ENCODE results near the gene PRKCE. TPM values are rescaled to one million over a fixed set of nuclear protein-coding genes. Genes with fewer than 3 reads are reported as not detected.

The PRKCE gene
- total RNA-seq, 5 donors from 2014 or later (not counting 1 experiment from before 2014, with no cell fraction given) = 16.5 to 29.8 (median 23.4) TPM

DNA sequence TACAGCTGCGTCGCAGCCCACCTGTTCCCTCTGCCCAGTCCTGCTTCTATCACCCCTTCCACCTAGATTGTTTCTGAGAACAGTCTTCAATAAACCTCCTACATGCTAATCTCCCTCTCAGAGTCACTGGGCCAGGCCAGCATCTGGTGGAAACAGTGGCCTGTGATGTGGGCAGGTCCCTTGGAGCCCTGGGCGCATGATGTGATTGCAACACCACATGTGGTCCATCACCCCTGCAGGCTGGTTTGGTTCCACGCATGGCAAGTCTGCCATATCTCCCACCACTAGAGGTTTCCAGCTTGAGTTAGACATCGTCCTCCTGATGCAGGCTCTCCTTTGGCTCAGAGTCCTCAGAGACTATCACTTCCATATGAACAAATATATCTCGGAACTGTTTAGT lies 83.5 kb downstream of the PRKCE start:
- no peak overlapping the region for H3K4me3 ChIP-seq (ENCODE audit: control insufficient read depth in 1 of 2, extremely low read depth in 1 of 2, low read length in 1 of 2)
- H3K9me3 ChIP-seq = no peaks in the 10 kb centered on the region
- CTCF ChIA-PET = no interaction called here
- ATAC-seq (replicated peaks in 1 of 4) (no peak), DNase-seq (no peak)
- no peaks in the 10 kb centered on the region for H3K27me3 ChIP-seq (replicated peaks in 1 of 2; ENCODE audit: control insufficient read depth in 2 of 2, extremely low read depth in 1 of 2, insufficient read depth in 2 of 2, low read length in 1 of 2)
- Mint-ChIP-seq H3K27ac (no peak overlapping the region), H3K4me3 (no peak overlapping the region), H3K27me3 (no peaks in the 10 kb centered on the region), H3K36me3 (no peaks in the 10 kb centered on the region), H3K4me1 (peaks cover 5 to 33% (median 14%) of the 10 kb centered on the region in 3 donors), H3K9me3 (no peaks in the 10 kb centered on the region)
- H3K4me1 ChIP-seq (ENCODE audit: control insufficient read depth in 1 of 2, extremely low read depth in 1 of 2, insufficient read depth in 2 of 2, low read length in 2 of 2) = no peaks in the 10 kb centered on the region
- 83% methylated on average over 4 of the region's 6 CpGs for WGBS (ENCODE audit: insufficient coverage)
- no peaks in the 10 kb centered on the region for H3K36me3 ChIP-seq (ENCODE audit: control insufficient read depth in 2 of 2, extremely low read depth in 1 of 2, insufficient read depth in 1 of 2, low read length in 1 of 2)
- POLR2A ChIA-PET = no interaction called here
- H3K27ac ChIP-seq (ENCODE audit: low read length) = no peak overlapping the region

DNA sequence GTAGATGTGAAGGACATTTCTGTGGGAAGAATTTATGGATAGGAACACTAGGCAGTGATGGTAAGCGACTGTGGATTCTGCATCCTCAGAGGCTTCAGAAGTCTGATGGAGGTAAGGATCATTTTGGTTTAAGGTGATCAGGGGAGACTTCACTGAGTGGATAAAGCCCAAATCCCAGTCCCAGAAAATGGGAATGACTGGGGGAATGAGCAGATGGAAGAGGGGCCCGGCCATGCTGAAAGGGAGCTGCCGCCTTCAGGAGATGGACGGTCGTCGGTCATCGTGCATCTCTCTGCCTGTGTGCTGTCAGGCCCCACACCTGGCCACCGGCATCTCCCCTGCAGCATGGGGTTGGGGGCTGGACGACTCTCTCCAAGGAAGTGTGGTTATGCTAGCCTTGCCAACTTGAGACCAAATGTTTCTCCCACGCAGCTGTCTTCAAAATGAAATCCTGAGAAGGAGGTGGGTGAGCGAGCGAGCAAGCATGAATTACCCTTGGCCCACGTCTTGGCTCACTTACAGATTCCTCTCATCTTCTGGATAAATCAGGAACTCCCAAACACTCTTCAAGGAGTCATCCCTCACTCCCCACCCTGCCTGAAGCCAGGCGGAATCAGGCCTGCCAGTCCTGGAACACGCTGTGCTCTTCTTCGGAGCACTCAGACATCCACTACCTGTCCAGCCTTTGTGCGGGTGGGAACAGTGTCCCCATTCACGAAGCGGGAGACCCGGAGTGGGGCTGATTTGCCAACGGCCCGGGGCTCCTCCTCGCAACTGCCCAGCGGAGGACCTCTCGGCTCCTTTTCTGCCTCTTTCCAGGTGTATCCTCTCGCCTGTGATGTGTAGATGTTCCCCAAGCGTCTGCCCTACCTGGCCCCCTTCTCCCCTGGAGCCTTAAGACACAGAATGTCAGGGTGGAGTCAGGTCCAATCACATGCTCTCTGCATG lies 85.6 kb downstream of the PRKCE start:
- H3K4me1 Mint-ChIP-seq = peaks cover 5 to 38% (median 17%) of the 10 kb centered on the region in 3 donors
- no peaks in the 10 kb centered on the region for H3K27me3 ChIP-seq (replicated peaks in 1 of 2; ENCODE audit: control insufficient read depth in 2 of 2, extremely low read depth in 1 of 2, insufficient read depth in 2 of 2, low read length in 1 of 2)
- no peak for ATAC-seq (replicated peaks in 1 of 4)
- 94% methylated on average over 18 of the region's 27 CpGs for WGBS (ENCODE audit: insufficient coverage)
- peaks cover 3% of the 10 kb centered on the region for H3K36me3 Mint-ChIP-seq
- POLR2A ChIA-PET = no interaction called here
- H3K27ac Mint-ChIP-seq = no peak overlapping the region
- CTCF ChIA-PET = no interaction called here
- H3K4me3 Mint-ChIP-seq = no peak overlapping the region
- no peaks in the 10 kb centered on the region for H3K27me3 Mint-ChIP-seq
- no peaks in the 10 kb centered on the region for H3K9me3 ChIP-seq
- no peak for DNase-seq
- no peaks in the 10 kb centered on the region for H3K9me3 Mint-ChIP-seq
- H3K27ac ChIP-seq (ENCODE audit: low read length) = no peak overlapping the region
- no peaks in the 10 kb centered on the region for H3K4me1 ChIP-seq (ENCODE audit: control insufficient read depth in 1 of 2, extremely low read depth in 1 of 2, insufficient read depth in 2 of 2, low read length in 2 of 2)
- H3K36me3 ChIP-seq (ENCODE audit: control insufficient read depth in 2 of 2, extremely low read depth in 1 of 2, insufficient read depth in 1 of 2, low read length in 1 of 2) = no peaks in the 10 kb centered on the region
- H3K4me3 ChIP-seq (ENCODE audit: control insufficient read depth in 1 of 2, extremely low read depth in 1 of 2, low read length in 1 of 2) = no peak overlapping the region

DNA sequence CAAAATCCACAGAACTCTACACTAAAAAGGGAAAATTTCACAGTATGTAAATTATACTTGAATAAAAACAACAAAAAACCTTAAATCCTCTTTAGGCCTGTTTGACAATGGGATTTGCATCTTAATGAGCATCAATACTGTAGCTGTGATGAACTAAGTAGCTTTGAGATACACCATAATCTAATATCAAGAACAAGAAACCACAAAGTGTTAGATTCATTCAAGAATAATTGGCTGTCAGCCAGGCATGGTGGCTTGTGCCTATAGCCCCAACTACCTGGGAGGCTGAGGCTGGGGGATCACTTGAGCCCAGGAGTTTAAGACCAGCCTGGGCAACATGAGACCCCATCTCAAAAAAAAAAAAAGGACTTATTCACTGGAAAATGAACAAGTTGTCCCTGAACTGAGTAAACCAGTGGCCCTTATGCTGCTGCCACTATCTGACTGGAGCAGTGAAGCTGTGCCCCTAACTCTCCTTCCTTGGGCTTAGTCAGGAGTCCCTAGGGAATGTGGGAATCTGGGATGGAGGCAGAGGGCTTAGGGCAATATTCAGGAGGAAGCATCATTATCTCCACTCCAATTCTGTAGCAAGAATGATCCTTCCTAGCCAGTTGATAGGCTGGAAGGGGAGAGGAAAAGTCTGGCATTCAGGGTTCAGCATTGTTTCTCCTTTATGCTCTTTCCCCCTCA lies 88.5 kb downstream of the PRKCE start:
- Mint-ChIP-seq H3K27ac (no peak overlapping the region), H3K4me3 (no peak overlapping the region), H3K9me3 (no peaks in the 10 kb centered on the region), H3K27me3 (no peaks in the 10 kb centered on the region), H3K4me1 (peaks cover 5 to 36% (median 15%) of the 10 kb centered on the region in 3 donors), H3K36me3 (peaks cover 4% of the 10 kb centered on the region)
- CTCF ChIA-PET = no interaction called here
- POLR2A ChIA-PET = no interaction called here
- Histone ChIP-seq H3K9me3 (no peaks in the 10 kb centered on the region), H3K27ac (ENCODE audit: low read length) (no peak overlapping the region), H3K4me1 (ENCODE audit: control insufficient read depth in 1 of 2, extremely low read depth in 1 of 2, insufficient read depth in 2 of 2, low read length in 2 of 2) (no peaks in the 10 kb centered on the region), H3K4me3 (ENCODE audit: control insufficient read depth in 1 of 2, extremely low read depth in 1 of 2, low read length in 1 of 2) (no peak overlapping the region), H3K27me3 (replicated peaks in 1 of 2; ENCODE audit: control insufficient read depth in 2 of 2, extremely low read depth in 1 of 2, insufficient read depth in 2 of 2, low read length in 1 of 2) (no peaks in the 10 kb centered on the region), H3K36me3 (ENCODE audit: control insufficient read depth in 2 of 2, extremely low read depth in 1 of 2, insufficient read depth in 1 of 2, low read length in 1 of 2) (no peaks in the 10 kb centered on the region)
- DNase-seq (no peak), ATAC-seq (replicated peaks in 1 of 4) (no peak)

DNA sequence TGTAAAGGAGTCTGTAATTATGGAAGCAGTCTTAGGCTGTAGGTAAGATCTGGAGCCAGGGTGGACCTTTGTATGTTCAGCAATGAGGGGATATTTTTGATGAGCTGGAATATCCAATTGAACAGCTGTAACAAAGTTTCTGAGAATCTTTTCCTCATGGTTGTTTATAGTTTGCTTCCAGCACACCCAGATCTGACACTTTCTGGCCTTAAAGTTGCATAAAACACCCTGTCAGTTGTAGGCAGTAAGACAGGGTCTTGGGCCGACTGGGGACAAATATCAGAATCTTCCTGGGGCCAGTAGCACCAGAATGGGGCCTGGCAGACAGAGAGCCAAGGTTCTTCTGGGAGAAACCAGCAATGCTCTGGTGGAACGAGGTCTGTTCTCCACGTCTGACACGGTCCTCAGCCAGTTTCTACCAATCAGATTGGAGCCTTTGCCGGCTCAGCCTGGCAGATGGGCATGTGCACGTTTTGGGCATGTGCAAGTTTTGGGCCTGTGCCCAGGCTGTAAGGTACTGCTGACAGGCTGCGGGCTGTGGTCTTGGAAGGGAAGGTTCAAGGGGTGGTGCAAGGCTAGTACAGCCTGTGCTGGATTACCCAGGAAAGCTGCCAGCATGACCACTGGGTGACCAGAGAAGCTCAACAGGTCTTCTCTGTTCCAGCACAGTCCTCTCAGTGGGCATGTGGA lies 89.8 kb downstream of the PRKCE start:
- ATAC-seq (replicated peaks in 1 of 4) = no peak
- no peaks in the 10 kb centered on the region for H3K36me3 ChIP-seq (ENCODE audit: control insufficient read depth in 2 of 2, extremely low read depth in 1 of 2, insufficient read depth in 1 of 2, low read length in 1 of 2)
- ChIA-PET POLR2A (no interaction called here), CTCF (no interaction called here)
- no peak overlapping the region for H3K4me3 Mint-ChIP-seq
- no peaks in the 10 kb centered on the region for H3K9me3 Mint-ChIP-seq
- no peaks in the 10 kb centered on the region for H3K9me3 ChIP-seq
- DNase-seq = no peak
- peaks cover 4% of the 10 kb centered on the region for H3K36me3 Mint-ChIP-seq
- H3K27me3 ChIP-seq (replicated peaks in 1 of 2; ENCODE audit: control insufficient read depth in 2 of 2, extremely low read depth in 1 of 2, insufficient read depth in 2 of 2, low read length in 1 of 2) = no peaks in the 10 kb centered on the region
- H3K4me3 ChIP-seq (ENCODE audit: control insufficient read depth in 1 of 2, extremely low read depth in 1 of 2, low read length in 1 of 2) = no peak overlapping the region
- H3K4me1 Mint-ChIP-seq = peaks cover 5 to 30% (median 15%) of the 10 kb centered on the region in 3 donors
- H3K4me1 ChIP-seq (ENCODE audit: control insufficient read depth in 1 of 2, extremely low read depth in 1 of 2, insufficient read depth in 2 of 2, low read length in 2 of 2) = no peaks in the 10 kb centered on the region
- WGBS (ENCODE audit: insufficient coverage) = 84% methylated on average over 6 of the region's 7 CpGs
- H3K27me3 Mint-ChIP-seq = no peaks in the 10 kb centered on the region
- no peak overlapping the region for H3K27ac Mint-ChIP-seq
- H3K27ac ChIP-seq (ENCODE audit: low read length) = no peak overlapping the region

DNA sequence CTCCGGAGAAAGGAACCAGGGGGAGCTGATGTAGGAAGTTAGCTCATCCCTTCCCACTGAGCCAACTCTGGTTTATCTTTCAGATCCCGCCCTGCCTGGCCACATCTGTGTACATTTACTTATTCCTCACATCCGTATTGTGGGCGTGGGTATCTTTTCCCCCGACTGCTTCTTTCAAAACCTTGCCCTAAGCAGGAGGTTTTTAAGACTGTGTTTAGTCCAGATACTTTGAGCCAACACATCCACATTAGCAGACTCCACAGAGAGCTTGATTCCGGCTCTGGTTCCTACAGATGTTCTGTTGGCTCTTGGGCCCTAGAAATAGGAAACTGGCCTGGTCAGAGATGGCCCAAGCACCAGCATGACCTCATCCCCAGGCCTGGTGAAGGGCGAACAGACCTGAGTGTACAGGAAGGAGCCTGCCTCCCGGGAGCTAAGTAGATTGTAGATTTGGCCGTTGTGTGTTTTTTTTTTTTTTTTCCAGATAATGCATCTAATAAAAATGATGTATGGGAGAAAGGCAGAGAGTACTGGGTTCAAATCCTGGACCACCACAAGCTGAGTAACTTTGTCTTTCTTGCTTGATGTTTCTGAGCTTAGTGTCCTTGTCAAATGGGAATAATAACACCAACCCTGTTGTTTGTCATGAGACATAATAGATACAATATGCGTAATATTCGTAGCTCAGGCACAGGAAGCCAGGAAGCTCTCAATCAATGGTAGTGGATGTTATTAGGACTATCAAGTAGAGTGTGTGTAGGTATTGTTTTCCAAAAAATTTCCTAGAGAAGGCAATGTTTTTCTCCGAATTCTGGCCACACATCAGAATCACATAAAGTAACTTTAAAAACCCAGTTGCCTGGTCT lies 92.3 kb downstream of the PRKCE start:
- Mint-ChIP-seq H3K27me3 (no peaks in the 10 kb centered on the region), H3K4me3 (no peak overlapping the region), H3K4me1 (peaks cover 5 to 15% (median 12%) of the 10 kb centered on the region in 3 donors), H3K27ac (no peak overlapping the region), H3K9me3 (peaks cover 10 to 16% (median 11%) of the 10 kb centered on the region in 3 donors), H3K36me3 (peaks cover 17% of the 10 kb centered on the region)
- Histone ChIP-seq H3K4me3 (ENCODE audit: control insufficient read depth in 1 of 2, extremely low read depth in 1 of 2, low read length in 1 of 2) (no peak overlapping the region), H3K4me1 (ENCODE audit: control insufficient read depth in 1 of 2, extremely low read depth in 1 of 2, insufficient read depth in 2 of 2, low read length in 2 of 2) (no peaks in the 10 kb centered on the region), H3K27ac (ENCODE audit: low read length) (no peak overlapping the region), H3K9me3 (no peaks in the 10 kb centered on the region), H3K36me3 (ENCODE audit: control insufficient read depth in 2 of 2, extremely low read depth in 1 of 2, insufficient read depth in 1 of 2, low read length in 1 of 2) (no peaks in the 10 kb centered on the region), H3K27me3 (replicated peaks in 1 of 2; ENCODE audit: control insufficient read depth in 2 of 2, extremely low read depth in 1 of 2, insufficient read depth in 2 of 2, low read length in 1 of 2) (no peaks in the 10 kb centered on the region)
- ChIA-PET POLR2A (no interaction called here), CTCF (no interaction called here)
- DNase-seq = no peak
- no peak for ATAC-seq (replicated peaks in 1 of 4)
- 100% methylated on average over 2 of the region's 12 CpGs for WGBS (ENCODE audit: insufficient coverage)

DNA sequence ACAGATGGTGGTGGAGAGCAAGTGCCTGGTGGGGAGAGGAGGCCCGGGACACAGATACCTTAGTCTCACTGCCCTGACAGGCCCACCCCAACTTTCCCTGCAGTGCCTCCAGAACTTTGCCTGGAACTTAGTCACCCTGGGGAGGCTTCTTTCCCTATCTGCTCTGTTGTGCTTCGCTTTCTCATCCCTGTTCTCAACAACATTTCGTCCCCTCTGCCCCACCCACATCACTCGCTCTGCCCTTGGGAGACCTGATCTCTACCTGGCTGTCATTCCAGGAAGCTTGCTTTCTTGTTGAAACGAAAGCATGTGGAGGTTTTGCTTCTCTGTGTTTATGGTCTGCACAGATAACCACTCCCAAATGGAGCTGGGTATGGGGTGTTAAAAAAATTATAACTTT lies 93.8 kb downstream of the PRKCE start:
- Mint-ChIP-seq H3K9me3 (peaks cover 10 to 16% (median 11%) of the 10 kb centered on the region in 3 donors), H3K4me1 (peaks cover 6 to 16% (median 15%) of the 10 kb centered on the region in 3 donors), H3K4me3 (no peak overlapping the region), H3K27me3 (no peaks in the 10 kb centered on the region), H3K36me3 (peaks cover 17% of the 10 kb centered on the region), H3K27ac (no peak overlapping the region)
- POLR2A ChIA-PET = no interaction called here
- DNase-seq (no peak), ATAC-seq (replicated peaks in 1 of 4) (no peak)
- Histone ChIP-seq H3K36me3 (ENCODE audit: control insufficient read depth in 2 of 2, extremely low read depth in 1 of 2, insufficient read depth in 1 of 2, low read length in 1 of 2) (no peaks in the 10 kb centered on the region), H3K4me3 (ENCODE audit: control insufficient read depth in 1 of 2, extremely low read depth in 1 of 2, low read length in 1 of 2) (no peak overlapping the region), H3K9me3 (no peaks in the 10 kb centered on the region), H3K27me3 (replicated peaks in 1 of 2; ENCODE audit: control insufficient read depth in 2 of 2, extremely low read depth in 1 of 2, insufficient read depth in 2 of 2, low read length in 1 of 2) (no peaks in the 10 kb centered on the region), H3K27ac (ENCODE audit: low read length) (no peak overlapping the region), H3K4me1 (ENCODE audit: control insufficient read depth in 1 of 2, extremely low read depth in 1 of 2, insufficient read depth in 2 of 2, low read length in 2 of 2) (no peaks in the 10 kb centered on the region)
- 100% methylated on average over 1 of the region's 5 CpGs for WGBS (ENCODE audit: insufficient coverage)
- CTCF ChIA-PET = no interaction called here
